Heart left ventricle (tissue), 13 donors: ENCODE results near the gene TCIRG1.
"Not testable (repeated sequence)": the region's sequence is repeated elsewhere in the genome, so short reads cannot be mapped to it uniquely, and the experiment has no call there.

ENCODE experiments used
- POLR2A ChIP-seq, 2 donors: fragments of 450-650 bp; IDR thresholded peaks; one replicate each; pipeline ENCODE4 v1.6.1; 2017; ENCODE audit warnings: antibody characterized with exemption in 2 of 2, mild to moderate bottlenecking in 2 of 2, moderate library complexity in 2 of 2
- TF ChIP-seq, protein P1 (sequence below), 12 donors: fragments of 200-600 bp; sonication (generic) in 4 of 12; IDR thresholded peaks; one replicate each; pipeline versions ENCODE4 v1.5.0 to v1.8.0; 2018 to 2022; ENCODE audit warnings: antibody characterized with exemption in 12 of 12, mild to moderate bottlenecking in 5 of 12
- donor health status: ischemic (EF 13 %, LVEDD 7.1; RV severe dilation, severe dysfunction).
- donor health status: DM: no; HTN: yes; CAD: no.
- donor health status: DM: no; HTN: no; CAD: no.
- donor health status: ischemic (EF 25% LVEDD 6.9; RV normal size, moderate dysfunction).
- donor health status: ischemic (EF 25% LVEDD 5.7; RV mildly dilated, moderate dysfunction).
- donor health status: ischemic (EF 35%, LVEDD 5.7; RV mildly dilated, moderate dysfunction).
- donor health status: nonischemic (EF 11% LVEDD 7.7; RV severe dilation, severe dysfunction).
- donor health status: DM: yes; HTN: yes; CAD: no.
- donor health status: PGD.
- donor health status: ischemic (EF 29% LVEDD 5.4; RV normal size, mild dysfunction).
- donor health status: nonischemic (EF 23%, LVEDD 6.1; RV moderate dilation, normal function).

DNA sequence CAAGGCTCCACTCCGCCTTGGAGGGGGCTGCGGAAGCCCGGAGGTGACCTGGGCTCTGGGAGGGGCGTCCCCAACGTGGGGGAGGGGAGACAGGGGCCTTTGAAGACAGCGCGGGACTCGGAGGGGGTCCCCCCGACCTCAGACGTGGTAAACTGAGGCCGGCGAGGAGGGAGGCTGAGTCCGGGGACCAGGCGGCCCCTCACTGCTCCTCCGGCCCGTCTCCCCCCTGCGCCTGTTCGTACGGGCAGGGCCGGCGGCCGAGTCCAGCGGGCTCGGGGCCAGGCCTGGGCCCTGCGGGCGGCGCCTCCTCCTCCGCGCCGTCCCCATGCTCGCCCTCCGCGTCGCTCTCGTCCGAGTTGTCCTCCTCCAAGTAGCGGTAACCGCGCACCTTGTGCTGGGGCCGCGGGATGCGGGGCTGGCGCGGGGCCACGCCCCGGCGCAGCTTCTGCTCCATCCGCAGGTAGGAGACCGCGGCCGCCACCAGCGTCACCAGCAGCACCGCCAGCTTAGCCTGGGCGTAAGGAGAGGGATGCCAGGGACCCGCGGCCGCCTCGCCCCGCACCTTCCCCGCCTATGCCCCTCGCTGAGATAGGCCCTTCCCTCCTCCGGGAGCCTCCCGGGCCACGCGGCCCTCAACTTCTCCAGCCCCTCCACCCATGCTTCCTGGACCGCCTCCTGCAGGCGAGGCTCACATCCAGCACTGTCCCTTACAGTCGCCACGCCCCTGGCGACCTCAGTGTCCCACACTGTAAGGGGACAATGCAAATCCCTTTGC, 47.3 kb upstream of the TCIRG1 start:
- TF ChIP-seq, protein P1, sequence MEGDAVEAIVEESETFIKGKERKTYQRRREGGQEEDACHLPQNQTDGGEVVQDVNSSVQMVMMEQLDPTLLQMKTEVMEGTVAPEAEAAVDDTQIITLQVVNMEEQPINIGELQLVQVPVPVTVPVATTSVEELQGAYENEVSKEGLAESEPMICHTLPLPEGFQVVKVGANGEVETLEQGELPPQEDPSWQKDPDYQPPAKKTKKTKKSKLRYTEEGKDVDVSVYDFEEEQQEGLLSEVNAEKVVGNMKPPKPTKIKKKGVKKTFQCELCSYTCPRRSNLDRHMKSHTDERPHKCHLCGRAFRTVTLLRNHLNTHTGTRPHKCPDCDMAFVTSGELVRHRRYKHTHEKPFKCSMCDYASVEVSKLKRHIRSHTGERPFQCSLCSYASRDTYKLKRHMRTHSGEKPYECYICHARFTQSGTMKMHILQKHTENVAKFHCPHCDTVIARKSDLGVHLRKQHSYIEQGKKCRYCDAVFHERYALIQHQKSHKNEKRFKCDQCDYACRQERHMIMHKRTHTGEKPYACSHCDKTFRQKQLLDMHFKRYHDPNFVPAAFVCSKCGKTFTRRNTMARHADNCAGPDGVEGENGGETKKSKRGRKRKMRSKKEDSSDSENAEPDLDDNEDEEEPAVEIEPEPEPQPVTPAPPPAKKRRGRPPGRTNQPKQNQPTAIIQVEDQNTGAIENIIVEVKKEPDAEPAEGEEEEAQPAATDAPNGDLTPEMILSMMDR (IDR thresholded peaks at IDR 0.05) = not testable (repeated sequence)
- TF ChIP-seq POLR2A (IDR thresholded peaks at IDR 0.05) = not testable (repeated sequence)
